GM12875 (cell line): Measurements from ENCODE around the gene DHRS7B.
"Not testable (repeated sequence)": the region's sequence is repeated elsewhere in the genome, so short reads cannot be mapped to it uniquely, and the experiment has no call there.

Experiments
- H3K4me3 ChIP-seq: one replicate; pipeline ENCODE4 v1.5.1; 2011; ENCODE audit warnings: low read depth, low read length, control low read depth
- CTCF ChIP-seq: IDR thresholded peaks from 2 replicates; pipeline ENCODE4 v1.5.1; 2011; ENCODE audit warnings: low read depth, mild to moderate bottlenecking, control low read depth, inconsistent platforms, low read length, moderate library complexity, borderline replicate concordance; ENCODE audit not compliant: insufficient read depth

DHRS7B gene

GRCh38 chr17:21098934-21099689 is 27.7 kb upstream of the DHRS7B start:
- TF ChIP-seq CTCF: no peak
- peak overlapping the region; percentile 87 for H3K4me3 ChIP-seq

- no peak overlapping the region for H3K4me3 ChIP-seq
Measured at GRCh38 chr17:21100636-21101035, 26.1 kb upstream of the DHRS7B start.

GRCh38 chr17:21104608-21105007 is 22.2 kb upstream of the DHRS7B start:
- no peak for TF ChIP-seq CTCF
- H3K4me3 ChIP-seq: no peak overlapping the region

More at GRCh38 chr17:21100636-21101035, 26.1 kb upstream of the DHRS7B start:
- no peak for TF ChIP-seq CTCF

GRCh38 chr17:21105064-21105894 is 21.5 kb upstream of the DHRS7B start:
- TF ChIP-seq CTCF: no peak
- H3K4me3 ChIP-seq: no peak overlapping the region

- TF ChIP-seq CTCF: no peak
- no peak overlapping the region for H3K4me3 ChIP-seq
Measured at GRCh38 chr17:21106316-21106715, 20.4 kb upstream of the DHRS7B start.

GRCh38 chr17:21107067-21107650 is 19.6 kb upstream of the DHRS7B start:
- H3K4me3 ChIP-seq: not testable (repeated sequence)

GRCh38 chr17:21108651-21109050 is 18.1 kb upstream of the DHRS7B start:
- no peak for TF ChIP-seq CTCF
- no peak overlapping the region for H3K4me3 ChIP-seq
